ENCODE data around the gene LHFPL6.

The LHFPL6 gene

GRCh38 chr13:39455521-39456175 is 147.3 kb downstream of the LHFPL6 start:
- no peaks in the 10 kb centered on the region for H4K20me1 ChIP-seq (ENCODE audit: insufficient read depth, low read length)
- no peaks in the 10 kb centered on the region for H3K9me2 ChIP-seq (replicated peaks; ENCODE audit: insufficient read depth, low read length)
- H3K36me3 ChIP-seq (replicated peaks; ENCODE audit: insufficient read depth, low read length), result no peaks in the 10 kb centered on the region
- no peak overlapping the region for H3K9ac ChIP-seq (ENCODE audit: low read length)
- H3F3A ChIP-seq (ENCODE audit: insufficient read depth, low read length), result no peaks in the 10 kb centered on the region
- no peaks in the 10 kb centered on the region for H3K4me1 ChIP-seq (ENCODE audit: low read length)
- no peak for TF ChIP-seq EZH2phosphoT487 (IDR thresholded peaks at IDR 0.05; ENCODE audit: low read length)
- TF ChIP-seq, protein P1, sequence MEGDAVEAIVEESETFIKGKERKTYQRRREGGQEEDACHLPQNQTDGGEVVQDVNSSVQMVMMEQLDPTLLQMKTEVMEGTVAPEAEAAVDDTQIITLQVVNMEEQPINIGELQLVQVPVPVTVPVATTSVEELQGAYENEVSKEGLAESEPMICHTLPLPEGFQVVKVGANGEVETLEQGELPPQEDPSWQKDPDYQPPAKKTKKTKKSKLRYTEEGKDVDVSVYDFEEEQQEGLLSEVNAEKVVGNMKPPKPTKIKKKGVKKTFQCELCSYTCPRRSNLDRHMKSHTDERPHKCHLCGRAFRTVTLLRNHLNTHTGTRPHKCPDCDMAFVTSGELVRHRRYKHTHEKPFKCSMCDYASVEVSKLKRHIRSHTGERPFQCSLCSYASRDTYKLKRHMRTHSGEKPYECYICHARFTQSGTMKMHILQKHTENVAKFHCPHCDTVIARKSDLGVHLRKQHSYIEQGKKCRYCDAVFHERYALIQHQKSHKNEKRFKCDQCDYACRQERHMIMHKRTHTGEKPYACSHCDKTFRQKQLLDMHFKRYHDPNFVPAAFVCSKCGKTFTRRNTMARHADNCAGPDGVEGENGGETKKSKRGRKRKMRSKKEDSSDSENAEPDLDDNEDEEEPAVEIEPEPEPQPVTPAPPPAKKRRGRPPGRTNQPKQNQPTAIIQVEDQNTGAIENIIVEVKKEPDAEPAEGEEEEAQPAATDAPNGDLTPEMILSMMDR (IDR thresholded peaks at IDR 0.05; ENCODE audit: low read length), result no peak
- no peak for TF ChIP-seq EZH2 (optimal IDR thresholded peaks at IDR 0.05; ENCODE audit: low read depth, low read length)
- no peak overlapping the region for H3K4me3 ChIP-seq (ENCODE audit: low read length)
- no peak overlapping the region for H2AFZ ChIP-seq (ENCODE audit: low read length)
- H3K27ac ChIP-seq (ENCODE audit: low read length), result no peak overlapping the region
- no peak for DNase-seq
- H3K27me3 ChIP-seq (replicated peaks; ENCODE audit: insufficient read depth, low read length), result no peaks in the 10 kb centered on the region
- H3K9me3 ChIP-seq (replicated peaks; ENCODE audit: insufficient read depth, low read length), result no peaks in the 10 kb centered on the region
- H3K4me2 ChIP-seq (ENCODE audit: low read depth, low read length), result no peak overlapping the region
- no peaks in the 10 kb centered on the region for H3K79me2 ChIP-seq (ENCODE audit: low read length)

GRCh38 chr13:39452834-39453233 is 150.2 kb downstream of the LHFPL6 start:
- no peak overlapping the region for H2AFZ ChIP-seq (ENCODE audit: low read length)
- no peaks in the 10 kb centered on the region for H3K79me2 ChIP-seq (ENCODE audit: low read length)
- TF ChIP-seq, protein P1 (IDR thresholded peaks at IDR 0.05; ENCODE audit: low read length), result no peak
- TF ChIP-seq EZH2 (optimal IDR thresholded peaks at IDR 0.05; ENCODE audit: low read depth, low read length) (no peak), EZH2phosphoT487 (IDR thresholded peaks at IDR 0.05; ENCODE audit: low read length) (no peak)
- H3F3A ChIP-seq (ENCODE audit: insufficient read depth, low read length), result no peaks in the 10 kb centered on the region
- H3K36me3 ChIP-seq (replicated peaks; ENCODE audit: insufficient read depth, low read length), result no peaks in the 10 kb centered on the region
- H3K27me3 ChIP-seq (replicated peaks; ENCODE audit: insufficient read depth, low read length), result no peaks in the 10 kb centered on the region
- no peak overlapping the region for H3K9ac ChIP-seq (ENCODE audit: low read length)
- H3K4me2 ChIP-seq (ENCODE audit: low read depth, low read length), result no peak overlapping the region
- H3K9me3 ChIP-seq (replicated peaks; ENCODE audit: insufficient read depth, low read length), result no peaks in the 10 kb centered on the region
- no peak overlapping the region for H3K4me3 ChIP-seq (ENCODE audit: low read length)
- no peaks in the 10 kb centered on the region for H3K9me2 ChIP-seq (replicated peaks; ENCODE audit: insufficient read depth, low read length)
- DNase-seq, result no peak
- no peaks in the 10 kb centered on the region for H4K20me1 ChIP-seq (ENCODE audit: insufficient read depth, low read length)
- H3K4me1 ChIP-seq (ENCODE audit: low read length), result no peaks in the 10 kb centered on the region
- H3K27ac ChIP-seq (ENCODE audit: low read length), result no peak overlapping the region

DNA sequence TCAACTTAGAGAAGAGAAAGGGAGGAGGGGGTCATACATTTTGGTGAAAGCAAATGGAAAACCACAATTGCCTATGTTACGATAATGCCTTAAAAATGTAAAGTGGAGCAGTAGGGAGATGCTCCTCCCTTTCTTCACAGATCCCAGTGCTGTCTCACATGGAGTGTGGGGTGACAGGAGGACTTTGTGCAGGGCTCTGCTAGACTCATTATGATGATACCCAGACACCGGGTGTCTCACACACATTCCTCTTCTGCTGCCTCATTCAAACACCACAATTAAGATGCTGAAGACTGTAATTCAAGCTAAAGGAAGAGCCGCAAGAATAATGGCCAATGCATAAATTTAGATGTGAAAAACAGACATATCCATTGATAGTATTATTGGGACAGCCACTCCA is 150.6 kb downstream of the LHFPL6 start:
- no peaks in the 10 kb centered on the region for H3K36me3 ChIP-seq (replicated peaks; ENCODE audit: insufficient read depth, low read length)
- H3K9me2 ChIP-seq (replicated peaks; ENCODE audit: insufficient read depth, low read length), result no peaks in the 10 kb centered on the region
- no peak overlapping the region for H3K9ac ChIP-seq (ENCODE audit: low read length)
- H3K4me2 ChIP-seq (ENCODE audit: low read depth, low read length), result no peak overlapping the region
- no peak overlapping the region for H3K27ac ChIP-seq (ENCODE audit: low read length)
- no peaks in the 10 kb centered on the region for H3K27me3 ChIP-seq (replicated peaks; ENCODE audit: insufficient read depth, low read length)
- H3K4me3 ChIP-seq (ENCODE audit: low read length), result no peak overlapping the region
- H3K79me2 ChIP-seq (ENCODE audit: low read length), result no peaks in the 10 kb centered on the region
- H3F3A ChIP-seq (ENCODE audit: insufficient read depth, low read length), result no peaks in the 10 kb centered on the region
- no peak overlapping the region for H2AFZ ChIP-seq (ENCODE audit: low read length)
- no peaks in the 10 kb centered on the region for H3K9me3 ChIP-seq (replicated peaks; ENCODE audit: insufficient read depth, low read length)
- no peaks in the 10 kb centered on the region for H3K4me1 ChIP-seq (ENCODE audit: low read length)
- H4K20me1 ChIP-seq (ENCODE audit: insufficient read depth, low read length), result no peaks in the 10 kb centered on the region
- DNase-seq, result no peak
- TF ChIP-seq EZH2phosphoT487 (IDR thresholded peaks at IDR 0.05; ENCODE audit: low read length) (no peak), EZH2 (optimal IDR thresholded peaks at IDR 0.05; ENCODE audit: low read depth, low read length) (no peak)
- TF ChIP-seq, protein P1 (IDR thresholded peaks at IDR 0.05; ENCODE audit: low read length), result no peak

Measured in MM.1S (cell line).